ENCODE data around the gene C12orf57.
A peak's percentile ranks its signal among the peaks of the same experiment; 100 is the strongest.

C12orf57 gene

DNA sequence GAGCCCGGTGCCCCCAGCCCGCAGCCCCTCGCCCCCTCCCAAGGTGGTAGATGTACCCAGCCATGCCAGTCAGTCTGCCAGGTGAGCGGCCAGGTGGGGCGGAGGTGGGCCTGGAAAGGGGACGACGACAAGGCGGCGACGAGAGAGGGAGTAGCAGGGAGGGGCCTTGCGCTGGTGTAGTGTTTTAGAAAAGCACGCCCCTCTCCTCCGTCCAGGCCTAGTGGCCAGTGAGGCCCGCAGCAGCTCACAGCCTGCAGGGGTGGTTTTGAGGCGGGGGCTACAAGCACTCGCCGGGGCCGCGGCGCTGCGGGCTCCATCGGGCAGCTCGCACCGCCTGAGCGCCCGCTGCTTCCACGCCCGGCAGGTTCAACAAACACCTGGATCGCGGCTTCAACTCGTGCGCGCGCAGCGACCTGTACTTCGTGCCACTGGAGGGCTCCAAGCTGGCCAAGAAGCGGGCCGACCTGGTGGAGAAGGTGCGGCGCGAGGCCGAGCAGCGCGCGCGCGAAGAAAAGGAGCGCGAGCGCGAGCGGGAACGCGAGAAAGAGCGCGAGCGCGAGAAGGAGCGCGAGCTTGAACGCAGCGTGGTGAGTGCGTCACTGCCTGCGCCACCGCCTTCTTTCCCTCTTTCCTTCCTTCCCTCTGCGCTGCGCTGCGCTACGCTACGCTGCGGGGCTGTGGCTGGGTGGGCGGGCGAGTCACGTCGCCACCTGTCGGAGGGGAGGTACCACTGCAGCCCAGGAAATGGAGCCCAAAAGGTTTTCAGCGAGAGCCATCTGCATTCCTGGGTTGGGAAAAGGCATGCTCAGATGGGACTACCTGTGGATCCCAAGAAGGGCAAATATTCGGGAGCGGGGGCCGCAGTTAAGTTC is 6.1 kb upstream of the C12orf57 start:
- DNase-seq (ENCODE audit: low read depth), result peak; percentile 94

DNA sequence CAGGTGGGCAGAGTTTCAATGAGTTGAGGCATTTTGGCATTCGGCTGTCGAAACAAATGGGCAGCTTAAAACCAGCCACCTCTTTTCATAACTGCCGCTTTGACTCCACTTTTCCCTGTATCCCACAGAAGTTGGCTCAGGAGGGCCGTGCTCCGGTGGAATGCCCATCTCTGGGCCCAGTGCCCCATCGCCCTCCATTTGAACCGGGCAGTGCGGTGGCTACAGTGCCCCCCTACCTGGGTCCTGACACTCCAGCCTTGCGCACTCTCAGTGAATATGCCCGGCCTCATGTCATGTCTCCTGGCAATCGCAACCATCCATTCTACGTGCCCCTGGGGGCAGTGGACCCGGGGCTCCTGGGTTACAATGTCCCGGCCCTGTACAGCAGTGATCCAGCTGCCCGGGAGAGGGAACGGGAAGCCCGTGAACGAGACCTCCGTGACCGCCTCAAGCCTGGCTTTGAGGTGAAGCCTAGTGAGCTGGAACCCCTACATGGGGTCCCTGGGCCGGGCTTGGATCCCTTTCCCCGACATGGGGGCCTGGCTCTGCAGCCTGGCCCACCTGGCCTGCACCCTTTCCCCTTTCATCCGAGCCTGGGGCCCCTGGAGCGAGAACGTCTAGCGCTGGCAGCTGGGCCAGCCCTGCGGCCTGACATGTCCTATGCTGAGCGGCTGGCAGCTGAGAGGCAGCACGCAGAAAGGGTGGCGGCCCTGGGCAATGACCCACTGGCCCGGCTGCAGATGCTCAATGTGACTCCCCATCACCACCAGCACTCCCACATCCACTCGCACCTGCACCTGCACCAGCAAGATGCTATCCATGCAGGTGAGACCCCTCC is 5.2 kb upstream of the C12orf57 start:
- no peak for DNase-seq (ENCODE audit: low read depth)

DNA sequence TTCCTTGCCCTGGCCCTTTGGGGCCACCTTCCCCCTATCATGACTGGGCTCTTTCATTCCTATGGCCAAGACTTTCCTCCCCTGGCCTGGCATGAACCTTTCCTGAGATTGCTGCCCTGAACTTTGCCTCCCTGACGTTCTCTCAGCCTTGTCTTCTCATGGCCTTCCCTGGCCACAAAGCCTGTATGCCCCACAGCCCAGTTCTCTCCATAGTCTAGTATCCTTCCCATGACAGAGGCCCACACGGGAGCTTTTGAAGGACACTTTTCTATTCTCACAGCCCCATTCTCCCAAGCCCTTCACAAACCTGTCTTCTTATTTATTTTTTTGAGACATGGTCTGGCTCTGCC is 4.7 kb upstream of the C12orf57 start:
- DNase-seq (ENCODE audit: low read depth), result no peak

DNA sequence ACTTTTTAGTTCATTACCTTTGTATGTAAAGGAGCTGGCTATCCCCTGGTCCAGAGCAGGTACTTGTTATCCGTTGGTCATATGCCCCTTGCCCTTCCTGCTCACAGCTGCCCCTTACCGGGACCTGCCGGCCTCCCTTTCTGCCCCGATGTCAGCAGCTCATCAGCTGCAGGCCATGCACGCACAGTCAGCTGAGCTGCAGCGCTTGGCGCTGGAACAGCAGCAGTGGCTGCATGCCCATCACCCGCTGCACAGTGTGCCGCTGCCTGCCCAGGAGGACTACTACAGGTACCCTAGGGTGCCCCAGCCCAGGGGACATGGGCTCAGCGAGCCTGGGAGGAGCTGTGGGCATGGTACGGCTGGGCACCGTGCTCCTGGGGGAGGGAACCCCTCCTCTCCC is 2.6 kb upstream of the C12orf57 start:
- no peak for DNase-seq (ENCODE audit: low read depth)

DNA sequence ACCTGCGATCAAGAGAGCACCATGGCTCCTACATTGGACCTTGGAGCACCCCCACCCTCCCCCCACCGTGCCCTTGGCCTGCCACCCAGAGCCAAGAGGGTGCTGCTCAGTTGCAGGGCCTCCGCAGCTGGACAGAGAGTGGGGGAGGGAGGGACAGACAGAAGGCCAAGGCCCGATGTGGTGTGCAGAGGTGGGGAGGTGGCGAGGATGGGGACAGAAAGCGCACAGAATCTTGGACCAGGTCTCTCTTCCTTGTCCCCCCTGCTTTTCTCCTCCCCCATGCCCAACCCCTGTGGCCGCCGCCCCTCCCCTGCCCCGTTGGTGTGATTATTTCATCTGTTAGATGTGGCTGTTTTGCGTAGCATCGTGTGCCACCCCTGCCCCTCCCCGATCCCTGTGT is 2.0 kb upstream of the C12orf57 start:
- no peak for DNase-seq (ENCODE audit: low read depth)

DNA sequence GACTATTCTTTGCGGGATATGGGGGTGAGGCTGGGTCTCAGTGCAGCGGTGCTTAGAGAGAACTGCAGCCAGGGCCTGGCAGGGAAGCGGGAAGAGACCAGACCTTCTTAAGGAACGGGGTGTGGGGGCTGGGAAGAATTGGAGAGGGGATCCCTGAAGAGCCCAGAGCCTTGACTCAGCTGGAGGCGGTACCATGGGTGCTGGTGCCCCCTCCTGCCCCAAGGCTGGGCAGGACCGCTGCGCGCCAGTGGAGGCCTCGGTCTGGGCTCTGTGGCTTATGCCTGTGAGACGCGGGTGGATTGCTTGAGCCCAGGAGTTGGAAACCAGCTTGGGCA is 1.5 kb upstream of the C12orf57 start:
- DNase-seq (ENCODE audit: low read depth), result no peak

DNA sequence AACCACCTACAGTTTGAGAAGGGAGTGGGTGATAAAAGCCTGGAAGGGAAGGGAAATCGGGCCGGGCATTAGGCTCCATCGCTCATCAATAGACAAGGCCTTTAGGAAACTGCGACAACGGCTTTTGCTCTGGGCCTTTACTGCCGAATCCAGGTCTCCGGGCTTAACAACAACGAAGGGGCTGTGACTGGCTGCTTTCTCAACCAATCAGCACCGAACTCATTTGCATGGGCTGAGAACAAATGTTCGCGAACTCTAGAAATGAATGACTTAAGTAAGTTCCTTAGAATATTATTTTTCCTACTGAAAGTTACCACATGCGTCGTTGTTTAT is 467 bp upstream of the C12orf57 start:
- peak; percentile 94 for DNase-seq (ENCODE audit: low read depth)

DNA sequence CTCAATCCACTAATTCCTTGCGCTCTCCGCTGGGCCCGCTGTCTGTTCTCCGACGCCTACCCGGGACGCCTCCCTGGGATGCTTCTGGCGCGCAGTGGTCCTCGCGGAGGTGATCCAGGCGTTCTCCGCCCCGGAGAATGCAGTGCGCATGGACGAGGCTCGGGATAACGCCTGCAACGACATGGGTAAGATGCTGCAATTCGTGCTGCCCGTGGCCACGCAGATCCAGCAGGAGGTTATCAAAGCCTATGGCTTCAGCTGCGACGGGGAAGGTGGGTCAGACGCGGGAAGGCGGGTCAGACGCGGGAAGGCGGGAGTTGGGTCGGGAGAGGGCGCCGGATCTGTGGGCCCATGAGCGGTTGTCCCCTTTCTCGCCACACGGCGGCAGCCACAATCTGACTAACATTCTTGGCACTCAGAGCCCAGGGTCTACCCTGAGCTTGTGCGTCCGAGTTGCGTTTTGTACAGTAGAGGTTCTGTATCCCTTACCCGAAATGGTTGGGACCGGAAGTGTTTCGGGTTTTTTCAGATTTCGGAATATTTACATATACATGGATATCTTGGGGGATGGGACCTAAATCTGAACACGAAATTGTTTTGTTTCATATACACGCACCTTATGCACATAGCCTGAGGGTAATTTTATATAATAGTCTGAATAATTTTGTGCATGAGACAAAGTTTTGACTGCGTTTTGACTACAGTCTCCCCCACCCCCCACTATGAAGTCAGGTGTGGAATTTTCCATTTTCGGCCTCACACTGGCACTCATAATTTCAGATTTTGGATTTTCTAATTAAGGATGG is 762 bp downstream of the C12orf57 start:
- peak; percentile 94 for DNase-seq (ENCODE audit: low read depth)

DNA sequence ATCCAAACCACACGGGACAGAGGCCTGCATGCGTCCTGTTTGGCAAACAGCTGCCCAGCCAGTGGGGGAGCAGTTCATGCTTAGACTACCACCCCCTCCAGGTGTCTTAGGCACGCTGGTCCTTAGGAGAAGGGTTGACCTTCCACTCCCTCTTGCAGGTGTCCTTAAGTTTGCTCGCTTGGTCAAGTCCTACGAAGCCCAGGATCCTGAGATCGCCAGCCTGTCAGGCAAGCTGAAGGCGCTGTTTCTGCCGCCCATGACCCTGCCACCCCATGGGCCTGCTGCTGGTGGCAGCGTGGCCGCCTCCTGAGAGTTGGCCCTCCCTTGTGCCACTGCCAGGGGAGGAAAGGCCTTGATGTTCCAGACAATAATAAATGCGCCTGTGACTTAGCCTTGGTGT is 1.8 kb downstream of the C12orf57 start:
- DNase-seq (ENCODE audit: low read depth), result no peak

DNA sequence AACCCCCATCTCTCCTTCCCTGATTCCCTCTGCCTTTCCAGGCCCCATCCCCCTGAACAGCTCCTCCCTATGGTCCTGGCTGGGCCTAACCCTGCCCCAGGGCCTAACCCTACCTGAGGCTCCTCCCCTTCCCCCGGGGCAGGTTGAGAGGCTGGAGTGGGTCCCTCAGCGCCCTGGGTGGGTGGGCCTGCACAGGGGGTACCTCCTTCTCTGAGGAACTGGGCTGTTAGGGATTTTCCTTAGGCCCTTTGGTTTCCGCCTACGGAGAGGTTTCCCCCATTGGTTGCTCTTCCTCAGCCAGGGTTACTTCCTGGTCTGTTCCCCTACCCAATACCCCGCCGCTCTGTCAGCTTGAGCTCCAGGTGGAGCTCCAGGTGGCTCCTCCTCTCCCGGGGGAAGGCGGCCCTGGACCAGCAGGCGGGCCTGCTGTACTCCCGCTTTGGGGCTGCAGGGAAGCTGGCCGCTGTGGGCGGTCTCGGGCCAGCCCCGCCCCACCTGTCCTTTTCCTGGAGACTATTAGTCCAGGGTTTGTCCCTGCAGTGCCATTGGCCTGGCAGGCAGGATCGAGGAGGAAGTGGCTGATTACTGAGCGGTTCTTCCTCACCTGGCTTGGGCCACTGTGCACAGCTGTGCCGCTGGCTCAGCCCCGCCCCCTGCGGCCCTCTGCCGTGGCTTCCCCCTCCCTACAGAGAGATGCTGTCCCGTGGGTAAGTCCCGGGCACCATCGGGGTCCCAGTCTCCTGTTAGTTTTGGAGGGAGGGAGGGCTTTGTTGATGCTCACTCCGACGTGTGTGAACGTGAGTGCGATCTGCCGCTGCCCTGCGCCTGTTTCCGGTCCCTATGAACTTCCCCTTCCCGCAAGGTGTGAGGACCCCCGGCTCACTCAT is 2.5 kb downstream of the C12orf57 start:
- DNase-seq (ENCODE audit: low read depth), result no peak

DNA sequence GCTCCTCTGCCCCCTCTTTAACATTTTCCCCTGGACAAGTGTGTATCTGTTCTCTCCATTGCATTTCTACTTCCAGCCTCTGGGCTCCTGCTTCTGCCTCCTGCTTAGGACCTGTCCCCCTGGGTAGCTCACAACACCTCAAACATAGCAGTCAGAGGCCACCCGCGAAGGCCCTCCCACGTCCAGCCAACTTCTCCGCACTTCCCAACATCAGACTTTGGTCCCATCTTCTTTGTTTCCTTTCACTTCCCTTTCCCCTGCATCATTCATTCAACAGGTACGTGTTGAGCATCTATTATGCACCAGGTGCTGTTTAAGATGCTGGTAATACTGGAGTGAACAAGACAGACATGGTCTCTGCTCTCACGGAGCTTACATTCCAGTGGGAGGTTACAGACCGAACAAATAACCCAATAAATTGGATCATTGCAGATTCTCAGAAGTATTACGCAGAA is 3.1 kb downstream of the C12orf57 start:
- DNase-seq (ENCODE audit: low read depth), result no peak

DNA sequence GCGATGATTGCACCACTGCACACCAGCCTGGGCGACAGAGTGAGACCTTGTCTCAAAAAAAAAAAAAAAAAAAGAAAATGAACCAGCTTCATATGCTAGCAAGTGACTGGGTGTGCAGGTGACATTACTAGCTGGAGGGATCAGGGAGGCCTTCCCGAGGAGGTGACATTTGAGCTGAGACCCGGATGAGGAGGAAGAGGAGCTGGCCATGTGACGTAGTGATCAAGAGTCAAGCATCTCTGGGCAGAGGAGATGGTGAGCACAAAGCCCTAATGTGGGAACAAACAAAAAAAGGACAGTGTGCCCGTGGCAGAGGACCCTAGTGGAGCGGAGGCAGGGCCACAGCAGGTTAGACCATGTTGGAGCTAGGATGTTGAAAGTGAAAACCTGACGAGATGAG is 3.8 kb downstream of the C12orf57 start:
- no peak for DNase-seq (ENCODE audit: low read depth)

DNA sequence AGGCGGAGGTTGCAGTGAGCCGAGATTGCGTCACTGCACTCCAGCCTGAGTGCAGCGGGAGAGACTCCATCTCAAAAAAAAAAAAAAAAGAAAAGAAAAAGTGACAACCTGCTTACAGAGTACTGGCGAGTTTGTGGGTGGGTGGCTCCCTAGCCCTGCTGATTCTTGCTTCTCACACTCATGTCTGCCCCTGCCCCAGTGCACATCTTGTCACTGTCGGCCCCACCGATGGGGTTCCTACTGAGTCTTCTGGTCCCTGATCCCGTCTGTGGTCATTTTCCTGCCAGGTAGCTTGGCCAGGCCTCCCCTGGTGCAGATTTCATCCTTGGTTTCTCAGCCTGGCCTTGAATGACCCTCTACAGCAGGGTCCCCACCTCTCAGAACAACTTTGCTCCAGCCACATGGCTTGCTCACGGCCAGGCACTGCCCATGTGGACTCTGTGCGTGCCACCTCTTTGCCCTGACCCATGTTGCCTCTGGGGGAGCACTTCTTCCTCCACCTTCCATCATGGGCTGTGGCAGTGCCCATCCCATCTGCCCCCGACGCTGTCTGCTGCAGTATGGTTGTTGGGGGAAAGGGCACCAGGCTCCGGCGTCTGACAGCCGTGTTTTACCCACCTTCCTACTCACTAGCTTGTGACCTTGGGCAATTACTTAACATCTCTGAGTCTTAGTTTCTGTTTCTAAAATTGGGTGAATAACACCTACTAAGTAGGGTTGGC is 5.2 kb downstream of the C12orf57 start:
- no peak for DNase-seq (ENCODE audit: low read depth)

DNA sequence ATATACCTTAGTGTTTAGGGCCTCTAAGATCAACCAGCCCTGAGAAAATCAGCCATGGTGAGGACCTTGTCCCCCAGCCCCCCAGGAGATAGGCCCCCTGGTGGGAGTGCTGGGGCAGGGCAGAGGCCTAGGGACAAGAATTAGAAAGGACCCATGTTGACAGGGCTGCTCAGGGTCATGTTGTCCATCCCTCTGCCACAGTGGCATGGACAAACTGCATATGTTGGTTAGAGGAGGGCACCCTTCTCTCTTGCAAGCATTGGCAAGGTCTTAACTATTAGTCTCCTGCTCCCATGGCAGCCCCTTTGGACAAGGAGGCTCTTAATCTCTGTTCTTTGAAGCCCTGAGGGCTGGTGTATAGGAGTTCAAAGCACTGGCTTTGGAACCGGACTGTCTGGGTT is 6.6 kb downstream of the C12orf57 start:
- no peak for DNase-seq (ENCODE audit: low read depth)

DNA sequence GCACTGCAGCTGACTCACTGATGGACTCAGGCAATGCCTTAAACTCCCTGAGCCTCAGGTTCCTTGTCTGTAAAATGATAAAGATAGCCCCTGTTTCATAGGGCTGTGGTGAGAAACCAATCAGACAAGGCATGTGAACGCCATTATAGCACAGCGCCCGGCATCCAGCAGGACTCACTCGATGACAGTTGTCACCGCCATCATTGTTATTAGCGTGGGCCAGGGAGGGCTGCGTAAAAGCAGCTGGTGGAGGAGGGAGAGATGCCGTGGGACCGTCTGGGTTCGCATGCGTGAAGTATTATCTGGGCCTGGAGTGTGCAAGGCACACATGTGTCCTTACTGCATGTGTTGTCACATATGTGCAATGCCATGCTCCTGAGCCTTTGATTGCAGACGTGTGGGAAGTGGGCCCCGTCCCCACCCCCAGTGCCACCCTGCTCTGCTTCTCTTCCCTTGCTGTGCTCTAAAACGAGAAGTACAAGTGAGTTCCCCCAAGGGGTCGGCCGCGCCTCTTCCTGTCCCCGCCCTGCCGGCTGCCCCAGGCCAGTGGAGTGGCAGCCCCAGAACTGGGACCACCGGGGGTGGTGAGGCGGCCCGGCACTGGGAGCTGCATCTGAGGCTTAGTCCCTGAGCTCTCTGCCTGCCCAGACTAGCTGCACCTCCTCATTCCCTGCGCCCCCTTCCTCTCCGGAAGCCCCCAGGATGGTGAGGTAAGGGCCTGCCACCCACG is 7.2 kb downstream of the C12orf57 start, which contains the start of gene PTPN6:
Gene PTPN6, plus strand, starts transcription at position 546 of the 730 bp plus-strand sequence. Its CDS starts 157 bp downstream, at position 703.
- DNase-seq (ENCODE audit: low read depth), result no peak

DNA sequence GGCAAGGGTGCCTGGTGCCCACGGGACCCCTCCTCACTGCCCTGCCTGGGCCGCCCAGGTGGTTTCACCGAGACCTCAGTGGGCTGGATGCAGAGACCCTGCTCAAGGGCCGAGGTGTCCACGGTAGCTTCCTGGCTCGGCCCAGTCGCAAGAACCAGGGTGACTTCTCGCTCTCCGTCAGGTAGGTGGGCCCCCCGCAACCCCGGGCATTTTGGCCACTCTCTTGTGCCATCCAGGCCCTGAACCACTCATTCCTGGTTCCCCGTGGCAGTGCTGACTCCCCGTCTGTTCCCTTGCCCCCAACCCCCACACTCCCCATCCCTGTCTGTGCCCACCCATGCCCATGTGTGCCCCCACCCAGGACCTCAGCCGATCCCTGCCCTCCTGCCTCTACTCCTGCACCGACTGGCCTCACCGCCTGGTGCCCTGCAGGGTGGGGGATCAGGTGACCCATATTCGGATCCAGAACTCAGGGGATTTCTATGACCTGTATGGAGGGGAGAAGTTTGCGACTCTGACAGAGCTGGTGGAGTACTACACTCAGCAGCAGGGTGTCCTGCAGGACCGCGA is 7.8 kb downstream of the C12orf57 start:
- no peak for DNase-seq (ENCODE audit: low read depth)

DNA sequence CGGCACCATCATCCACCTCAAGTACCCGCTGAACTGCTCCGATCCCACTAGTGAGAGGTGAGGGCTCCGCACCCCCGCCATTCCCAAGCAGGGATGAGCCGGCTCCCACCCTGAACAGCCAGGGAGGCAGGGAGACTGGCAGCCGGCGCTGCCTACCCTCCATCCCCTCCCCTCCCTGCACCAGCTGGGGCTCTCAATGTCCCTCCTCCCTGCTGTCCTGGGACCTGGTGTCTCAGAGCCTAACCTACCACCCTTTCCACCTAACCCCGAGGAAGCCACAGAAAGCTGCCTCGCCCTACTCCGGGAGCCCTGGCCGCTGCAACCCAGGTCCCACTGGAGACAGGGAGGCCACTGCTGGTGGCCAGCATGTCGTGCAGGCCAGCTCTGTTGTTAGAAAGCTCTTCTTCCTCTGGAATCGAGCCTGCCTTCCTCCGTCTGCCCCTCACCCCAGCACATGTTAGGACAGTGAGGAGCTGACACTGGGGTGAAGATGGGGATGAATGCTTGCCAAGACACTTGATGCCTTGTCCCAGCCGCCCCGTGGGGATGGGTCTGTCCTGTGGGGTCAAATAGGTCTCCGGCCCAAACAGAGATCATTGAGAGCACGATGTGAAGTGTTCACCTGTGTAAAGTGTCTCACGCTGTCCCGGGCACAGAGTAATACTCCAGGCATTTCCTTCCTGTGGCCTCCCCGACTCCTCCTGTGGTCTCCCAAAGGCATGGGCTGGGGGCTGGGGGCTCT is 8.5 kb downstream of the C12orf57 start:
- no peak for DNase-seq (ENCODE audit: low read depth)

DNA sequence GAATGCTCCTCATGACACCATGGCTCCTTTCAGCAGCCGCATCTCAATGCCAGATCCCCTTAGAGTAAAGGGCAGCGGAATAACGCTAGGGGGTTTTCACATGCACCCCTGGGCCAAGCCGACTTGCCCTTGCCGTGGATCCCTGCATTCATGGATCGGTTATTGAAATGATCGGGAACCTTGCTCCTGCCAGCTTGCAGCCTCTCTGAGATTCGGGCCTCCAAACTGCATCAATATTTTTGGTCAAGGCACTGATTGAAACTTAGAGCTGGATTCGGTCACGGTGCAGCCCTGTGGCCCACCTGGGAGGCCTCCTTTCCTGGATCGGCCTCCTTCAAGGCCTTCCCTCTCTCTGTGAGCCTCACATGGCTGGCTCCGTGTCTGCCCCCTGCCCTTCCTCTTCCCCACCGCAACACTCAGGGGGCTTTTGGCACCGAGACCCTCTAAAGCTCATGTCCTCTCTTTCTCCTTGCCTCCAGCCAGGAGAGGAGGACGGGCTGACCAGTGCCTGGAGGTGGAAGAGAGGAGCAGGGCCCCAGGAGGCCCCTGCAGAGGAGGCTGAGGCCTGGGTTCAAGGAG is 9.1 kb downstream of the C12orf57 start:
- no peak for DNase-seq (ENCODE audit: low read depth)

Measured in EH (cell line).